GM23338 (cell line): ENCODE data around the gene ST6GALNAC4. TPM values are rescaled to one million over a fixed set of nuclear protein-coding genes. Genes with fewer than 3 reads are reported as not detected.

Source experiments
- ATAC-seq: fragments of 200-7000 bp; cut with Tn5 transposase; 3 replicates; pipeline ENCODE4 v1.9.1; 2020
- DNase-seq: peaks from one replicate; pipeline ENCODE4 v3.0.0-alpha.2; 2015; ENCODE audit warnings: low spot score
- H2AFZ ChIP-seq: fragments of 200-600 bp; sonication (generic); 2 replicates; pipeline ENCODE4 v1.8.0; 2016; ENCODE audit warnings: antibody characterized with exemption, mild to moderate bottlenecking, moderate library complexity
- H3F3A ChIP-seq: fragments of 200-600 bp; sonication (generic); replicated peaks from 2 replicates; pipeline ENCODE4 v1.8.0; 2017; ENCODE audit warnings: antibody characterized with exemption, mixed run types, low read depth
- H3K27ac ChIP-seq: fragments of 200-600 bp; sonication (generic); 2 replicates; pipeline ENCODE4 v1.6.1; 2016; ENCODE audit warnings: low read depth
- H3K27me3 ChIP-seq: fragments of 200-600 bp; sonication (generic); 2 replicates; pipeline ENCODE4 v1.8.0; 2016; ENCODE audit warnings: mild to moderate bottlenecking, mixed run types, moderate library complexity; ENCODE audit not compliant: insufficient read depth
- H3K36me3 ChIP-seq: fragments of 200-600 bp; sonication (generic); 2 replicates; pipeline ENCODE4 v1.8.0; 2016; ENCODE audit warnings: mild to moderate bottlenecking; ENCODE audit not compliant: insufficient read depth
- H3K4me1 ChIP-seq: fragments of 200-600 bp; sonication (generic); 2 replicates; pipeline ENCODE4 v1.8.0; 2016; ENCODE audit warnings: mild to moderate bottlenecking, moderate library complexity; ENCODE audit not compliant: insufficient read depth
- H3K4me2 ChIP-seq: fragments of 200-600 bp; sonication (generic); 2 replicates; pipeline ENCODE4 v1.7.1; 2017; ENCODE audit warnings: mixed run types
- H3K4me3 ChIP-seq: fragments of 200-600 bp; sonication (generic); 2 replicates; pipeline ENCODE4 v1.6.1; 2016; ENCODE audit warnings: mixed run types
- H3K79me2 ChIP-seq: fragments of 200-600 bp; sonication (generic); replicated peaks from 2 replicates; pipeline ENCODE4 v1.8.0; 2017; ENCODE audit warnings: mild to moderate bottlenecking; ENCODE audit not compliant: insufficient read depth
- H3K9me2 ChIP-seq: fragments of 200-600 bp; sonication (generic); 2 replicates; pipeline ENCODE4 v1.8.0; 2017; ENCODE audit not compliant: insufficient read depth
- H4K20me1 ChIP-seq: fragments of 200-600 bp; sonication (generic); replicated peaks from 2 replicates; pipeline ENCODE4 v1.8.0; 2017; ENCODE audit warnings: mild to moderate bottlenecking; ENCODE audit not compliant: insufficient read depth
- H3K27ac Mint-ChIP-seq: 2 replicates; pipeline ENCODE4 v1.8.0; 2020; ENCODE audit warnings: inconsistent platforms, mild to moderate bottlenecking, moderate library complexity, mixed read lengths
- H3K27me3 Mint-ChIP-seq: 3 replicates; pipeline ENCODE4 v1.8.0; 2022; ENCODE audit warnings: low read depth, mild to moderate bottlenecking, moderate library complexity, mixed read lengths, inconsistent platforms; ENCODE audit not compliant: insufficient read depth, poor library complexity
- H3K36me3 Mint-ChIP-seq: 3 replicates; pipeline ENCODE4 v1.8.0; 2021; ENCODE audit warnings: low read depth, mild to moderate bottlenecking, inconsistent platforms, moderate library complexity, mixed read lengths
- H3K4me1 Mint-ChIP-seq: 3 replicates; pipeline ENCODE4 v1.8.0; 2020; ENCODE audit warnings: mild to moderate bottlenecking, inconsistent platforms, mixed read lengths
- H3K4me3 Mint-ChIP-seq: 3 replicates; pipeline ENCODE4 v1.8.0; 2021; ENCODE audit warnings: moderate library complexity, mild to moderate bottlenecking, inconsistent platforms, mixed read lengths
- H3K9me3 Mint-ChIP-seq: 3 replicates; pipeline ENCODE4 v1.8.0; 2020; ENCODE audit warnings: moderate library complexity, mild to moderate bottlenecking, inconsistent platforms, mixed read lengths
- CREB1 ChIP-seq: fragments of 250-450 bp; sonication (Bioruptor Pico); IDR thresholded peaks from 2 replicates; pipeline ENCODE4 v1.5.0; 2020; ENCODE audit warnings: low read depth, mild to moderate bottlenecking, moderate library complexity
- CTCF ChIP-seq, 2 experiments: fragments of 200-600 bp in 1 of 2; sonication (generic) in 1 of 2; conservative IDR thresholded peaks; 2 replicates each; pipeline versions ENCODE4 v1.5.1 to v1.6.1; 2016 to 2017; ENCODE audit warnings: antibody characterized with exemption in 2 of 2, low read depth in 2 of 2, mild to moderate bottlenecking in 2 of 2, moderate library complexity in 1 of 2
- ETS1 ChIP-seq: IDR thresholded peaks from 2 replicates; pipeline ENCODE4 v1.6.1; 2016; ENCODE audit warnings: antibody characterized with exemption
- EZH2 ChIP-seq: fragments of 200-600 bp; sonication (generic); IDR thresholded peaks from one replicate; pipeline ENCODE4 v1.8.0; 2017; ENCODE audit warnings: antibody characterized with exemption, mild to moderate bottlenecking, low read depth; ENCODE audit not compliant: unreplicated experiment
- JUNB ChIP-seq: IDR thresholded peaks from one replicate; pipeline ENCODE4 v1.6.1; 2016; ENCODE audit warnings: antibody characterized with exemption; ENCODE audit not compliant: unreplicated experiment
- NANOG ChIP-seq: IDR thresholded peaks from 2 replicates; pipeline ENCODE4 v1.6.1; 2016; ENCODE audit warnings: antibody characterized with exemption, borderline replicate concordance
- POLR2AphosphoS5 ChIP-seq: IDR thresholded peaks from 2 replicates; pipeline ENCODE4 v1.6.1; 2016; ENCODE audit warnings: antibody characterized with exemption, low read depth
- REST ChIP-seq: IDR thresholded peaks from one replicate; pipeline ENCODE4 v1.6.1; 2018; ENCODE audit warnings: antibody characterized with exemption; ENCODE audit not compliant: unreplicated experiment
- STAT1 ChIP-seq: IDR thresholded peaks from one replicate; pipeline ENCODE4 v1.6.1; 2016; ENCODE audit warnings: antibody characterized with exemption; ENCODE audit not compliant: unreplicated experiment
- ZNF114 ChIP-seq: fragments of 250-450 bp; sonication (Bioruptor Pico); IDR thresholded peaks from 2 replicates; pipeline ENCODE4 v1.5.0; 2020; ENCODE audit warnings: mild to moderate bottlenecking, moderate library complexity
- ZNF331 ChIP-seq: fragments of 250-450 bp; sonication (Bioruptor Pico); IDR thresholded peaks from 2 replicates; pipeline ENCODE4 v1.5.0; 2020; ENCODE audit warnings: low read depth, mild to moderate bottlenecking, moderate library complexity
- polyA plus RNA-seq: library from polyadenylated mRNA; unstranded; fragments of >200 nt; fragmentation: Nextera tagmentation; extraction: Ambion mirVana; gene quantifications from 2 replicates; pipeline ENCODE4 v1.2.1, GENCODE V29; 2016
- total RNA-seq: library from RNA; depleted of rRNA; stranded (reverse); fragments of >200 nt; shearing (Covaris generic); gene quantifications from 2 replicates; pipeline ENCODE4 v1.2.3, GENCODE V29; 2014

Gene ST6GALNAC4
- total and polyA plus RNA-seq, 2 experiments from 2014 or later: 8.1 to 35.3 TPM

GRCh38 chr9:127945338-127945737, 28.5 kb upstream of the ST6GALNAC4 start (continued):
- no peak for TF ChIP-seq CTCF (conservative IDR thresholded peaks at IDR 0.05; ENCODE audit: low read depth in 2 of 2)
- no peak for TF ChIP-seq ZNF114 (CRISPR knock-in tag)
- TF ChIP-seq JUNB: no peak
- no peak for TF ChIP-seq NANOG

GRCh38 chr9:127944586-127945218, 27.9 kb upstream of the ST6GALNAC4 start:
- no peaks in the 10 kb centered on the region; the same call in 1 of the 2 replicates for H4K20me1 ChIP-seq
- peaks cover 43% of the 10 kb centered on the region for H3K36me3 Mint-ChIP-seq
- TF ChIP-seq ETS1 (no peak), REST (no peak), STAT1 (no peak), CTCF (conservative IDR thresholded peaks at IDR 0.05; ENCODE audit: low read depth in 2 of 2) (no peak), CREB1 (CRISPR knock-in tag) (no peak), JUNB (no peak), POLR2AphosphoS5 (no peak), ZNF114 (CRISPR knock-in tag) (no peak), EZH2 (no peak), ZNF331 (CRISPR knock-in tag) (no peak), NANOG (no peak)

More at GRCh38 chr9:127944586-127945218, 27.9 kb upstream of the ST6GALNAC4 start:
- ATAC-seq (no peak), DNase-seq (no peak)
- no peak overlapping the region for H3K4me3 Mint-ChIP-seq
- no peak overlapping the region for H3K4me3 ChIP-seq
- no peaks in the 10 kb centered on the region for H3K9me3 Mint-ChIP-seq
- H2AFZ ChIP-seq: no peak overlapping the region
- no peak overlapping the region for H3K27ac Mint-ChIP-seq
- H3K27ac ChIP-seq: 0 out of 2 replicates have a peak overlapping the region, but pooled peaks have one; percentile 92
- no peaks in the 10 kb centered on the region for H3K9me2 ChIP-seq
- H3F3A ChIP-seq: peaks cover 22% of the 10 kb centered on the region
- H3K27me3 ChIP-seq: no peaks in the 10 kb centered on the region
- H3K79me2 ChIP-seq: no peaks in the 10 kb centered on the region
- no peaks in the 10 kb centered on the region for H3K36me3 ChIP-seq
- H3K4me1 Mint-ChIP-seq: peaks cover 33% of the 10 kb centered on the region
- peaks cover 26% of the 10 kb centered on the region for H3K27me3 Mint-ChIP-seq
- H3K4me2 ChIP-seq: no peak overlapping the region
- peaks cover 19% of the 10 kb centered on the region for H3K4me1 ChIP-seq
